HL-60 (cell line): Measurements from ENCODE around the gene ZNF549.
"Not testable (repeated sequence)": the region's sequence is repeated elsewhere in the genome, so short reads cannot be mapped to it uniquely, and the experiment has no call there.

Source experiments
- DNase-seq, 2 experiments: peaks; one replicate each; pipeline ENCODE4 v3.0.0-alpha.2; 2010 to 2020; ENCODE audit warnings: low read depth in 1 of 2, low spot score in 1 of 2
- H3K27ac ChIP-seq: fragments of 250-450 bp; sonication (Bioruptor Pico); replicated peaks from 2 replicates; pipeline ENCODE4 v1.5.1; 2020; ENCODE audit warnings: mild to moderate bottlenecking, moderate library complexity
- H3K27me3 ChIP-seq: fragments of 250-450 bp; sonication (Bioruptor Pico); 2 replicates; pipeline ENCODE4 v1.5.1; 2021; ENCODE audit warnings: mild to moderate bottlenecking, moderate library complexity; ENCODE audit not compliant: insufficient read depth, poor library complexity, severe bottlenecking
- H3K4me3 ChIP-seq: replicated peaks from 2 replicates; pipeline ENCODE4 v1.5.1; 2011; ENCODE audit warnings: mild to moderate bottlenecking, control low read depth, low read length; ENCODE audit not compliant: insufficient read depth
- CTCF ChIP-seq: IDR thresholded peaks from one replicate; pipeline ENCODE4 v1.5.1; 2011; ENCODE audit warnings: low read length, control low read depth, inconsistent platforms; ENCODE audit not compliant: insufficient read depth
- GABPA ChIP-seq: IDR thresholded peaks from 2 replicates; pipeline ENCODE4 v1.6.1; 2012; ENCODE audit warnings: low read depth
- POLR2AphosphoS5 ChIP-seq: IDR thresholded peaks from 2 replicates; pipeline ENCODE4 v1.6.1; 2012; ENCODE audit warnings: low read depth
- SPI1 ChIP-seq: IDR thresholded peaks from 2 replicates; pipeline ENCODE4 v1.6.1; 2012; ENCODE audit warnings: low read depth, mild to moderate bottlenecking, borderline replicate concordance
- long read RNA-seq: library from polyadenylated mRNA; unstranded; transcript quantifications from one replicate; pipeline ENCODE4 v2.0.0, GENCODE V29; 2020
- TF ChIP-seq, protein P1 (sequence below): IDR thresholded peaks from 2 replicates; pipeline ENCODE4 v1.6.1; 2012; ENCODE audit warnings: low read depth; ENCODE audit not compliant: insufficient replicate concordance

Gene ZNF549
- long read RNA-seq, full-length matches to known transcripts, result 10 of 15 reads
- long read RNA-seq, partial matches to known transcripts, result 0 of 15 reads
- long read RNA-seq, other reads (novel, unspliced or antisense), result 5 of 15 reads

DNA sequence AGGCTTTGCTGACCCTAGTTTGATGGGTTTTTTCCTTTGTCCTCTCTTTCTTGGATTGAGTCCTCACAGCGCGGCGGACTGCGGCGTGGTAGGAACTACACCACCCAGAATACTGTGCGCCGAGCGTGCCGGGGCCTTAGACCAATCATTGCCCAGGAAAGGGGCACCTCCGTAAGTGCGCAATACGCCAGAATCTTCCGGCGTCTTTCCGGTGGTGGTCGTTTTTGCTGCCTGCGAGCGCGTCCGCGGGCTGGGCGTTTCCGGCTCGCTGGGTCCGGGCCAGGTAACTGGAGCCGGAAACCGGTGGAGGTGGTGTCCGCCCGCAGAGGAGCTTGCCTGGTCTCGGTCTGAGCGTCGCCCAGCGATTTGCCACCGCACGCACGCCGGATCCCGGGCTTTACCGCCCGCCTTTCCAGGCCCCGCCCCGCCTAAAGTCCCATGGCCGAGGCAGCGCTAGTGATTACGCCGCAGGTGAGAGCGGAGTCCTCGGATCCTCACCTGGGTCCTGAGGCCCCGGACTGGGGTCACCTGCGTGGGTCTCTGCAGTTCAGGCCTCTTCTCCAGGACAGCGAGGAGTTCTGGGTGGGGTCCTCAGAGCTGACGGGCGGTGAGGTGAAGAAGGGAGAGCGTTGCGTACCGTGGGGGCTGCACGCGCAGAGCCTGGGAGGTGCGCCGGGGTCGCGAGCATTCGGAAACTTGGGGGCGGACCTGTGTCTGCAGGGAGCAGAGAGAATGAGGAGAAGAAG lies at the start of gene ZNF549:
ZNF549 (plus strand) TSS at position 221 of the 746 bp plus-strand sequence; CDS start at position 439, 218 bp downstream.
- H3K27ac ChIP-seq, result peak within 1 kb of the TSS; percentile 84
- TF ChIP-seq, protein P1, sequence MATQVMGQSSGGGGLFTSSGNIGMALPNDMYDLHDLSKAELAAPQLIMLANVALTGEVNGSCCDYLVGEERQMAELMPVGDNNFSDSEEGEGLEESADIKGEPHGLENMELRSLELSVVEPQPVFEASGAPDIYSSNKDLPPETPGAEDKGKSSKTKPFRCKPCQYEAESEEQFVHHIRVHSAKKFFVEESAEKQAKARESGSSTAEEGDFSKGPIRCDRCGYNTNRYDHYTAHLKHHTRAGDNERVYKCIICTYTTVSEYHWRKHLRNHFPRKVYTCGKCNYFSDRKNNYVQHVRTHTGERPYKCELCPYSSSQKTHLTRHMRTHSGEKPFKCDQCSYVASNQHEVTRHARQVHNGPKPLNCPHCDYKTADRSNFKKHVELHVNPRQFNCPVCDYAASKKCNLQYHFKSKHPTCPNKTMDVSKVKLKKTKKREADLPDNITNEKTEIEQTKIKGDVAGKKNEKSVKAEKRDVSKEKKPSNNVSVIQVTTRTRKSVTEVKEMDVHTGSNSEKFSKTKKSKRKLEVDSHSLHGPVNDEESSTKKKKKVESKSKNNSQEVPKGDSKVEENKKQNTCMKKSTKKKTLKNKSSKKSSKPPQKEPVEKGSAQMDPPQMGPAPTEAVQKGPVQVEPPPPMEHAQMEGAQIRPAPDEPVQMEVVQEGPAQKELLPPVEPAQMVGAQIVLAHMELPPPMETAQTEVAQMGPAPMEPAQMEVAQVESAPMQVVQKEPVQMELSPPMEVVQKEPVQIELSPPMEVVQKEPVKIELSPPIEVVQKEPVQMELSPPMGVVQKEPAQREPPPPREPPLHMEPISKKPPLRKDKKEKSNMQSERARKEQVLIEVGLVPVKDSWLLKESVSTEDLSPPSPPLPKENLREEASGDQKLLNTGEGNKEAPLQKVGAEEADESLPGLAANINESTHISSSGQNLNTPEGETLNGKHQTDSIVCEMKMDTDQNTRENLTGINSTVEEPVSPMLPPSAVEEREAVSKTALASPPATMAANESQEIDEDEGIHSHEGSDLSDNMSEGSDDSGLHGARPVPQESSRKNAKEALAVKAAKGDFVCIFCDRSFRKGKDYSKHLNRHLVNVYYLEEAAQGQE, result no peak
- TF ChIP-seq POLR2AphosphoS5 (peak; percentile 66; the same call in 1 of the 2 replicates), CTCF (no peak), SPI1 (no peak), GABPA (peak; percentile 95)
- peak within 1 kb of the TSS; percentile 99 for H3K4me3 ChIP-seq

GRCh38 chr19:57487477-57488298 lies 39.5 kb upstream of the ZNF549 start, which contains the start of gene ZNF419:
Gene ZNF419, plus strand, starts transcription at chr19:57487750. Its CDS starts 201 bp downstream, at chr19:57487951.
- H3K27ac ChIP-seq, result peak within 1 kb of the TSS; percentile 75
- TF ChIP-seq SPI1 (peak; percentile 21; the same call in 1 of the 2 replicates), POLR2AphosphoS5 (peak; percentile 32; the same call in 1 of the 2 replicates), GABPA (peak; percentile 90)
- peak; percentile 88 to 92 for DNase-seq
- peak within 1 kb of the TSS; percentile 98 for H3K4me3 ChIP-seq
- H3K27me3 ChIP-seq, result not testable (repeated sequence)

More for the DNA sequence above, at the start of gene ZNF549:
- no peaks in the 10 kb centered on the region for H3K27me3 ChIP-seq
- DNase-seq, result peak; percentile 81 to 92

- H3K27me3 ChIP-seq, DNase-seq: not testable (repeated sequence)
- Histone ChIP-seq H3K4me3 (peak overlapping the region; percentile 13; the same call in 1 of the 2 replicates), H3K27ac (0 out of 2 replicates have a peak overlapping the region, but pooled peaks have one; percentile 34)
These were observed 38.9 kb upstream of the ZNF549 start for GRCh38 chr19:57488299-57488644.

- not testable (repeated sequence) for DNase-seq, H3K4me3 ChIP-seq
These were observed 27.9 kb upstream of the ZNF549 start for GRCh38 chr19:57499332-57499679.

GRCh38 chr19:57499680-57500395 lies 27.3 kb upstream of the ZNF549 start, which contains the start of gene ZNF773:
Gene ZNF773, plus strand, starts transcription at chr19:57499938. Its CDS starts 143 bp downstream, at chr19:57500081.
- not testable (repeated sequence) for H3K27me3 ChIP-seq
- TF ChIP-seq SPI1, result peak; percentile 7; the same call in 1 of the 2 replicates
- TF ChIP-seq POLR2AphosphoS5, result peak; percentile 81; the same call in 1 of the 2 replicates
- peak; percentile 93 for TF ChIP-seq GABPA
- DNase-seq, result peak; percentile 95 to 96
- H3K27ac ChIP-seq, result peak within 1 kb of the TSS; percentile 92
- peak within 1 kb of the TSS; percentile 66 for H3K4me3 ChIP-seq

More at GRCh38 chr19:57499332-57499679, 27.9 kb upstream of the ZNF549 start:
- not testable (repeated sequence) for H3K27me3 ChIP-seq, H3K27ac ChIP-seq

- not testable (repeated sequence) for DNase-seq, H3K27ac ChIP-seq, H3K27me3 ChIP-seq
- H3K4me3 ChIP-seq, result peak overlapping the region; percentile 25
These were observed 26.8 kb upstream of the ZNF549 start for GRCh38 chr19:57500400-57500799.
